PC-3 (cell line): ENCODE results near the gene MAGI1.

Experiments
- EZH2 ChIP-seq: fragments of 300-600 bp; sonication (generic); IDR thresholded peaks from one replicate; pipeline ENCODE4 v1.6.1; 2017; ENCODE audit warnings: antibody characterized with exemption, mild to moderate bottlenecking, low read length; ENCODE audit not compliant: unreplicated experiment
- EZH2phosphoT487 ChIP-seq: fragments of 300-600 bp; sonication (generic); IDR thresholded peaks from 2 replicates; pipeline ENCODE4 v1.6.1; 2018; ENCODE audit warnings: mild to moderate bottlenecking, antibody characterized with exemption, low read length, borderline replicate concordance
- TF ChIP-seq, protein P1 (sequence below): fragments of 300-600 bp; sonication (generic); conservative IDR thresholded peaks from 2 replicates; pipeline ENCODE4 v1.5.1; 2017; ENCODE audit warnings: antibody characterized with exemption, low read depth, mild to moderate bottlenecking, low read length

DNA sequence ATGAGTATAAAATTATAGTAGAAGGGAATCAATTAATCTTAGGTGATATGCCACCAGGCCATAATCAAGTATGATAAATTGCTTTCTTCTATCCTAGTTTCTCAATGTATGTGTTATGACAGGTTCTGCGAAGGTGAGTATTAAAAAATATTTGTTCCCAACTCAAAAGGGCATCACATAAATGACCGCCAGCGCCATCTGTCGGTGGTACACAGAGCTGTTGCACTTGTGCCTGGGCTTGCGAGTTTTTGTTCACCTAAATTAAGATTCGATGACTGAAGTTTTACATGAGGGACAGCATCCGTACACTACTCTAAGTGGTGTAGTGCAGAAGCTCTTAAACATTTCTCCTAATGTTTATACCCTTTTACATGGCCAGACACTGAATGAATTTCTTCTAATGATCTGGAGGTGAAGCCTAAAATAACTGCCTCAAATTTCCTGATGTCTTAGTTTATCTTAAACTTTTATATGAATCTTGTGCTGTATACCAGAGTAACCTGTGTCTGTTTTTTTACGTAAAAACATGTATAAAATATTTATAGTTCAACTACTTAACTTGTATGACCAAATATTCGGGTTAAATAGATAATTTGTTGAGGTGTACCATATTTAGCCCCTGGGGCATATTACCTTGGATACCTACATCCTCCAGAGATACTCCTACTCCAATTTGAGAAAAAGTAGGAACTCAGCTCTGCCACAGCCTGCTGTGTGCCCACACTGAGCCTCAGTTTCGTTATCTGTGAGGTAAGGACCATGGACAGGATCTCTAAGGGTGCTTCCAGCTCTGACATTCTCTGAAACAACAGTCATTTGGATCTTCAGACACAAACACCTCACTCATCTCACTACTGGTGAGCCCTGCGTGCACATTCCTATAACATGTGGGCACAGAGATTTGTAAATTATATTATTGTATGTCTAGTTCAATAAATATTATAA is 365.6 kb downstream of the MAGI1 start:
- TF ChIP-seq, protein P1, sequence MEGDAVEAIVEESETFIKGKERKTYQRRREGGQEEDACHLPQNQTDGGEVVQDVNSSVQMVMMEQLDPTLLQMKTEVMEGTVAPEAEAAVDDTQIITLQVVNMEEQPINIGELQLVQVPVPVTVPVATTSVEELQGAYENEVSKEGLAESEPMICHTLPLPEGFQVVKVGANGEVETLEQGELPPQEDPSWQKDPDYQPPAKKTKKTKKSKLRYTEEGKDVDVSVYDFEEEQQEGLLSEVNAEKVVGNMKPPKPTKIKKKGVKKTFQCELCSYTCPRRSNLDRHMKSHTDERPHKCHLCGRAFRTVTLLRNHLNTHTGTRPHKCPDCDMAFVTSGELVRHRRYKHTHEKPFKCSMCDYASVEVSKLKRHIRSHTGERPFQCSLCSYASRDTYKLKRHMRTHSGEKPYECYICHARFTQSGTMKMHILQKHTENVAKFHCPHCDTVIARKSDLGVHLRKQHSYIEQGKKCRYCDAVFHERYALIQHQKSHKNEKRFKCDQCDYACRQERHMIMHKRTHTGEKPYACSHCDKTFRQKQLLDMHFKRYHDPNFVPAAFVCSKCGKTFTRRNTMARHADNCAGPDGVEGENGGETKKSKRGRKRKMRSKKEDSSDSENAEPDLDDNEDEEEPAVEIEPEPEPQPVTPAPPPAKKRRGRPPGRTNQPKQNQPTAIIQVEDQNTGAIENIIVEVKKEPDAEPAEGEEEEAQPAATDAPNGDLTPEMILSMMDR, result peak; percentile 71
- TF ChIP-seq EZH2 (no peak), EZH2phosphoT487 (no peak)
